HG03354 (cell line): Measurements from ENCODE around the gene CELF4.

ENCODE experiments used
- ATAC-seq: cut with Tn5 transposase; IDR thresholded peaks from one replicate; pipeline ENCODE4 v1.9.1; 2021; ENCODE audit warnings: mild to moderate bottlenecking; ENCODE audit not compliant: unreplicated experiment, poor library complexity, severe bottlenecking

CELF4 gene

GRCh38 chr18:37403788-37404187 is 161.8 kb downstream of the CELF4 start:
- no peak for ATAC-seq

- ATAC-seq = no peak
Observed at GRCh38 chr18:37403100-37403781, 162.4 kb downstream of the CELF4 start.

GRCh38 chr18:37402735-37403099 is 162.9 kb downstream of the CELF4 start:
- no peak for ATAC-seq

- no peak for ATAC-seq
Observed at GRCh38 chr18:37400802-37401201, 164.8 kb downstream of the CELF4 start.

GRCh38 chr18:37398248-37398920 is 167.2 kb downstream of the CELF4 start:
- ATAC-seq = no peak

- no peak for ATAC-seq
Observed at GRCh38 chr18:37397814-37398213, 167.8 kb downstream of the CELF4 start.

- no peak for ATAC-seq
Observed at GRCh38 chr18:37396971-37397720, 168.5 kb downstream of the CELF4 start.

GRCh38 chr18:37395631-37396030 is 170.0 kb downstream of the CELF4 start:
- no peak for ATAC-seq

- ATAC-seq = no peak
Observed at GRCh38 chr18:37395138-37395537, 170.5 kb downstream of the CELF4 start.

GRCh38 chr18:37394610-37394965 is 171.0 kb downstream of the CELF4 start:
- ATAC-seq = no peak

- ATAC-seq = peak; percentile 49
Observed at GRCh38 chr18:37393945-37394609, 171.5 kb downstream of the CELF4 start.

- ATAC-seq = no peak
Observed at GRCh38 chr18:37393221-37393827, 172.3 kb downstream of the CELF4 start.

GRCh38 chr18:37392648-37393047 is 172.9 kb downstream of the CELF4 start:
- ATAC-seq = no peak

- no peak for ATAC-seq
Observed at GRCh38 chr18:37391698-37392548, 173.7 kb downstream of the CELF4 start.

- no peak for ATAC-seq
Observed at GRCh38 chr18:37391156-37391555, 174.4 kb downstream of the CELF4 start.

GRCh38 chr18:37390687-37391086 is 174.9 kb downstream of the CELF4 start:
- no peak for ATAC-seq

GRCh38 chr18:37389684-37390368 is 175.8 kb downstream of the CELF4 start:
- ATAC-seq = no peak

GRCh38 chr18:37389041-37389440 is 176.6 kb downstream of the CELF4 start:
- ATAC-seq = no peak

GRCh38 chr18:37388413-37388812 is 177.2 kb downstream of the CELF4 start:
- ATAC-seq = no peak
